GM23338 (cell line): Measurements from ENCODE around the gene TWIST2. TPM values are rescaled to one million over a fixed set of nuclear protein-coding genes. Genes with fewer than 3 reads are reported as not detected.

Experiments used
- ATAC-seq: fragments of 200-7000 bp; cut with Tn5 transposase; 3 replicates; pipeline ENCODE4 v1.9.1; 2020
- DNase-seq: peaks from one replicate; pipeline ENCODE4 v3.0.0-alpha.2; 2015; ENCODE audit warnings: low spot score
- H2AFZ ChIP-seq: fragments of 200-600 bp; sonication (generic); 2 replicates; pipeline ENCODE4 v1.8.0; 2016; ENCODE audit warnings: antibody characterized with exemption, mild to moderate bottlenecking, moderate library complexity
- H3F3A ChIP-seq: fragments of 200-600 bp; sonication (generic); replicated peaks from 2 replicates; pipeline ENCODE4 v1.8.0; 2017; ENCODE audit warnings: antibody characterized with exemption, mixed run types, low read depth
- H3K27ac ChIP-seq: fragments of 200-600 bp; sonication (generic); 2 replicates; pipeline ENCODE4 v1.6.1; 2016; ENCODE audit warnings: low read depth
- H3K27me3 ChIP-seq: fragments of 200-600 bp; sonication (generic); 2 replicates; pipeline ENCODE4 v1.8.0; 2016; ENCODE audit warnings: mild to moderate bottlenecking, mixed run types, moderate library complexity; ENCODE audit not compliant: insufficient read depth
- H3K36me3 ChIP-seq: fragments of 200-600 bp; sonication (generic); 2 replicates; pipeline ENCODE4 v1.8.0; 2016; ENCODE audit warnings: mild to moderate bottlenecking; ENCODE audit not compliant: insufficient read depth
- H3K4me1 ChIP-seq: fragments of 200-600 bp; sonication (generic); 2 replicates; pipeline ENCODE4 v1.8.0; 2016; ENCODE audit warnings: mild to moderate bottlenecking, moderate library complexity; ENCODE audit not compliant: insufficient read depth
- H3K4me2 ChIP-seq: fragments of 200-600 bp; sonication (generic); 2 replicates; pipeline ENCODE4 v1.7.1; 2017; ENCODE audit warnings: mixed run types
- H3K4me3 ChIP-seq: fragments of 200-600 bp; sonication (generic); 2 replicates; pipeline ENCODE4 v1.6.1; 2016; ENCODE audit warnings: mixed run types
- H3K79me2 ChIP-seq: fragments of 200-600 bp; sonication (generic); replicated peaks from 2 replicates; pipeline ENCODE4 v1.8.0; 2017; ENCODE audit warnings: mild to moderate bottlenecking; ENCODE audit not compliant: insufficient read depth
- H3K9me2 ChIP-seq: fragments of 200-600 bp; sonication (generic); 2 replicates; pipeline ENCODE4 v1.8.0; 2017; ENCODE audit not compliant: insufficient read depth
- H4K20me1 ChIP-seq: fragments of 200-600 bp; sonication (generic); replicated peaks from 2 replicates; pipeline ENCODE4 v1.8.0; 2017; ENCODE audit warnings: mild to moderate bottlenecking; ENCODE audit not compliant: insufficient read depth
- H3K27ac Mint-ChIP-seq: 2 replicates; pipeline ENCODE4 v1.8.0; 2020; ENCODE audit warnings: inconsistent platforms, mild to moderate bottlenecking, moderate library complexity, mixed read lengths
- H3K27me3 Mint-ChIP-seq: 3 replicates; pipeline ENCODE4 v1.8.0; 2022; ENCODE audit warnings: low read depth, mild to moderate bottlenecking, moderate library complexity, mixed read lengths, inconsistent platforms; ENCODE audit not compliant: insufficient read depth, poor library complexity
- H3K36me3 Mint-ChIP-seq: 3 replicates; pipeline ENCODE4 v1.8.0; 2021; ENCODE audit warnings: low read depth, mild to moderate bottlenecking, inconsistent platforms, moderate library complexity, mixed read lengths
- H3K4me1 Mint-ChIP-seq: 3 replicates; pipeline ENCODE4 v1.8.0; 2020; ENCODE audit warnings: mild to moderate bottlenecking, inconsistent platforms, mixed read lengths
- H3K4me3 Mint-ChIP-seq: 3 replicates; pipeline ENCODE4 v1.8.0; 2021; ENCODE audit warnings: moderate library complexity, mild to moderate bottlenecking, inconsistent platforms, mixed read lengths
- H3K9me3 Mint-ChIP-seq: 3 replicates; pipeline ENCODE4 v1.8.0; 2020; ENCODE audit warnings: moderate library complexity, mild to moderate bottlenecking, inconsistent platforms, mixed read lengths
- CREB1 ChIP-seq: fragments of 250-450 bp; sonication (Bioruptor Pico); IDR thresholded peaks from 2 replicates; pipeline ENCODE4 v1.5.0; 2020; ENCODE audit warnings: low read depth, mild to moderate bottlenecking, moderate library complexity
- CTCF ChIP-seq, 2 experiments: fragments of 200-600 bp in 1 of 2; sonication (generic) in 1 of 2; conservative IDR thresholded peaks; 2 replicates each; pipeline versions ENCODE4 v1.5.1 to v1.6.1; 2016 to 2017; ENCODE audit warnings: antibody characterized with exemption in 2 of 2, low read depth in 2 of 2, mild to moderate bottlenecking in 2 of 2, moderate library complexity in 1 of 2
- ETS1 ChIP-seq: IDR thresholded peaks from 2 replicates; pipeline ENCODE4 v1.6.1; 2016; ENCODE audit warnings: antibody characterized with exemption
- EZH2 ChIP-seq: fragments of 200-600 bp; sonication (generic); IDR thresholded peaks from one replicate; pipeline ENCODE4 v1.8.0; 2017; ENCODE audit warnings: antibody characterized with exemption, mild to moderate bottlenecking, low read depth; ENCODE audit not compliant: unreplicated experiment
- REST ChIP-seq: IDR thresholded peaks from one replicate; pipeline ENCODE4 v1.6.1; 2018; ENCODE audit warnings: antibody characterized with exemption; ENCODE audit not compliant: unreplicated experiment
- STAT1 ChIP-seq: IDR thresholded peaks from one replicate; pipeline ENCODE4 v1.6.1; 2016; ENCODE audit warnings: antibody characterized with exemption; ENCODE audit not compliant: unreplicated experiment
- ZNF114 ChIP-seq: fragments of 250-450 bp; sonication (Bioruptor Pico); IDR thresholded peaks from 2 replicates; pipeline ENCODE4 v1.5.0; 2020; ENCODE audit warnings: mild to moderate bottlenecking, moderate library complexity
- ZNF462 ChIP-seq: fragments of 250-450 bp; sonication (Bioruptor Pico); IDR thresholded peaks from 2 replicates; pipeline ENCODE4 v1.5.0; 2020; ENCODE audit warnings: mild to moderate bottlenecking, moderate library complexity
- polyA plus RNA-seq: library from polyadenylated mRNA; unstranded; fragments of >200 nt; fragmentation: Nextera tagmentation; extraction: Ambion mirVana; gene quantifications from 2 replicates; pipeline ENCODE4 v1.2.1, GENCODE V29; 2016
- total RNA-seq: library from RNA; depleted of rRNA; stranded (reverse); fragments of >200 nt; shearing (Covaris generic); gene quantifications from 2 replicates; pipeline ENCODE4 v1.2.3, GENCODE V29; 2014

Gene TWIST2
- total and polyA plus RNA-seq, 2 experiments from 2014 or later = 7.0 to 12.5 TPM

- TF ChIP-seq ZNF462 (no peak), STAT1 (no peak), ETS1 (no peak), EZH2 (no peak)
Measured at GRCh38 chr2:238821944-238822670, 25.8 kb upstream of the TWIST2 start (continued).

GRCh38 chr2:238822955-238823354 lies 24.9 kb upstream of the TWIST2 start:
- 0 out of 2 replicates have a peak, but pooled peaks cover 3% of the 10 kb centered on the region for H3K36me3 ChIP-seq
- Mint-ChIP-seq H3K27ac (no peak overlapping the region), H3K4me1 (peaks cover 4% of the 10 kb centered on the region), H3K9me3 (peaks cover 36% of the 10 kb centered on the region), H3K27me3 (peaks cover 1% of the 10 kb centered on the region), H3K36me3 (peaks cover 8% of the 10 kb centered on the region; the same call in 1 of the 3 replicates), H3K4me3 (no peak overlapping the region)
- peaks cover under 1% of the 10 kb centered on the region; the same call in 1 of the 2 replicates for H3K4me1 ChIP-seq
- H3K27ac ChIP-seq = no peak overlapping the region
- H3K4me2 ChIP-seq = no peak overlapping the region
- H3K4me3 ChIP-seq = no peak overlapping the region
- ATAC-seq (no peak), DNase-seq (no peak)
- no peaks in the 10 kb centered on the region for H3F3A ChIP-seq
- H4K20me1 ChIP-seq = no peaks in the 10 kb centered on the region
- H3K79me2 ChIP-seq = no peaks in the 10 kb centered on the region
- no peaks in the 10 kb centered on the region for H3K27me3 ChIP-seq
- no peak overlapping the region for H2AFZ ChIP-seq
- no peaks in the 10 kb centered on the region for H3K9me2 ChIP-seq
- no peak for TF ChIP-seq REST
- no peak for TF ChIP-seq ETS1
- TF ChIP-seq CTCF (conservative IDR thresholded peaks at IDR 0.05; ENCODE audit: low read depth in 2 of 2) = no peak
- no peak for TF ChIP-seq CREB1
- no peak for TF ChIP-seq ZNF114 (CRISPR knock-in tag)
